Breast epithelium (tissue), 3 donors: ENCODE measurements around the gene ZFTA.

Experiments used
- CTCF ChIP-seq, 3 donors: fragments of 450-650 bp; IDR thresholded peaks; one replicate each; pipeline ENCODE4 v1.5.1; 2016 to 2017; ENCODE audit warnings: antibody characterized with exemption in 3 of 3, mild to moderate bottlenecking in 3 of 3, moderate library complexity in 3 of 3
- POLR2A ChIP-seq: fragments of 450-650 bp; IDR thresholded peaks from one replicate; pipeline ENCODE4 v1.6.1; 2016; ENCODE audit warnings: antibody characterized with exemption, mild to moderate bottlenecking, moderate library complexity

- no peak for TF ChIP-seq POLR2A
- no peak for TF ChIP-seq CTCF (IDR thresholded peaks at IDR 0.05)
Measured at GRCh38 chr11:63766531-63767235, 1.9 kb downstream of the ZFTA start.
